HG03135 (cell line): ENCODE results near the gene FNBP1.

Source experiments
- ATAC-seq: cut with Tn5 transposase; IDR thresholded peaks from one replicate; pipeline ENCODE4 v1.9.1; 2021; ENCODE audit warnings: mild to moderate bottlenecking, moderate library complexity; ENCODE audit not compliant: unreplicated experiment

FNBP1 gene

DNA sequence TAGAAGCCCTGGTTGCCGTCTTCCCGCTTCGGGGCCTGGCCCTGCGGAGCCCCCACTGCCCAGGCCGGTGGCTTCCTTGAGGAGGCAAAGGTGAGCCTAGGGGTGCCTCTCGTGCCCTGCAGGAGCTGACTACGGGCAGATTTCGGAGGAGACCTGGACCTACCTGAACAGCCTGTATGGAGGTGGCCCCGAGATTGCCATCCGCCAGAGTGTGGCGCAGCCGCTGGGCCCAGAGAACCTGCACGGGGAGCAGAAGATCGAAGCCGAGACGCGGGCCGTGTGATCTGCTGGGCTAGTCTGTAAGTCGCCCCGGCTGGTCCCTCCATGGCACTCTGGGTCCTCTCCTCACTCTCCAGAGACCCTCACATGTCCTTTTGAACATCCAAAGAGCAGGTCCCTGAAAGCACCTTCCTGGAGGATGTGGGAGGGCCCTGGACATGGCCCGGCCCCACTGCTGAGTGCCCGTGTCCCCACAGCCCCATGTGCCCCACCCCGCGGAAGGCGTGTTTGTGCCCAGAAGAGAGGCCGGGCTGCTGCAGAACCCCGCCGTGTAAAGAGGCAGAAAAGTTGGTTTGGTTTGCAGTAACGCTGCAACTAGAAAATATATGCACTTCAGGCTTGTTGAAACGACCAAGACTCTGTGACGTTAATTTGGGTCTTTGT lies 162.9 kb downstream of the FNBP1 start:
- ATAC-seq, result no peak

DNA sequence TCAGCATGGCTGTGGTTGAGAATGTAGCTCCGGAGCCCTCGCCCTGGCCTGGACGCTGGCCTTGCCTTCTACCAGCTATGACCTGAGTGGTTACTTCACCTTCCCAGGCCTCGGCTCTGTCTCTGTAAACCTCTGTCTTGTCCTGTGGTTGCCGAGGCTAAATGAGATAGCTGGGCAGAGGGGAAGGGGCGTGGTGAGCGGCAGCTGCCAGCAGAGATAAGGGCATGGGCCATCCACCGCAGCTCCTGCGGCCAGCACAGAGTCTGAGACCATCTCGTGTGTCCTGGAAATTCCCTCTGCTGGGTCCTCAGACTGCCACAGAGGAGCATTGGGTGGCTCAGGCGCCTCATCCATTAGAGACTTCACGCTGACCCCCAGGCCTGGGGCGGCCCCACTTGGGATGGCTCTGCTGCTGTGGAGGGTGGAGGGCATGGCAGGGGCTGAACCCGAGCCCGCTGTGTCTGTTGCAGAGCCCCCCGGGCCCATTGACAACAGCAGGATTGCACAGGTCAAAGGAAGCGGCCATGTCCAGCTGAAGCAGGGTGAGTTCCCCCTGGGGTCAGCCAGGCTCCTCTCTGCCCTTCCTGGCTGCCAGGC lies 163.8 kb downstream of the FNBP1 start:
- no peak for ATAC-seq

DNA sequence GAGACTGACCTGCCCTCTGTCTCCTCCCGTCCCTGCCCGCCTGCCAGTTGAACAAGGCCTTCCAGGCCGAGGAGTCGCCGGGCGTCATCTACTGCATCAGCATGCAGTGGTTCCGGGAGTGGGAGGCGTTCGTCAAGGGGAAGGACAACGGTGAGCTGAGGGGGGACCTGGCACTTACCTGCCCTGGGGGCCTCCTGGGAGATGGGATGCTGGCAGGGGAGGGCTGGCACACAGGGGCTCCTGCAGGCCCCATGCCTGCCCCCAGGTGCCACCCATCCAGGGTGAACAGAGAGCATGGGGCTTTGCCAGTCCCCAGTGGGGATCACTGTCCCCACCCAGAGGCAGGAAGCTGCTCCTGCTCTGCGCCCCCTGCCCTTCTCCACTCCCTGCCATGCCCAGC lies 164.7 kb downstream of the FNBP1 start:
- no peak for ATAC-seq

DNA sequence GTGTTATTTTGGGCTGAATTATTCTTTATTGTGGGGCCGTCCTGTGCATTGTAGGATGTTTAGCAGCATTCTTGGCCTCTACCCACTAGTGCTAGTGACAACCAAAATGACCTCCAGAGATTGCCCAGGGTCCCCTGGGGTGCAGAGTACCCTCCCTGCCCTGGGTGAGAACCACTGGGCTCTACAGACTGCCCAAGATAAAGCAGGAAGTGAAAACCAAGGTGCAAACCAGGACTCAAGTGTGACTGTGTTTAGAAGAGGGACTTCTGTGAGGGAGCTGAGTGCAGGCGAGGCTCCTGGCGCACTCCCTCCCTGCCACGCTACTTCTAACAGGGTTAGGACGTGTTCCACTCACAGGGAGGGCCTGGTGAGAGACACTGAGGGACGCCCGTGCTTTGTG lies 166.2 kb downstream of the FNBP1 start:
- ATAC-seq, result no peak

DNA sequence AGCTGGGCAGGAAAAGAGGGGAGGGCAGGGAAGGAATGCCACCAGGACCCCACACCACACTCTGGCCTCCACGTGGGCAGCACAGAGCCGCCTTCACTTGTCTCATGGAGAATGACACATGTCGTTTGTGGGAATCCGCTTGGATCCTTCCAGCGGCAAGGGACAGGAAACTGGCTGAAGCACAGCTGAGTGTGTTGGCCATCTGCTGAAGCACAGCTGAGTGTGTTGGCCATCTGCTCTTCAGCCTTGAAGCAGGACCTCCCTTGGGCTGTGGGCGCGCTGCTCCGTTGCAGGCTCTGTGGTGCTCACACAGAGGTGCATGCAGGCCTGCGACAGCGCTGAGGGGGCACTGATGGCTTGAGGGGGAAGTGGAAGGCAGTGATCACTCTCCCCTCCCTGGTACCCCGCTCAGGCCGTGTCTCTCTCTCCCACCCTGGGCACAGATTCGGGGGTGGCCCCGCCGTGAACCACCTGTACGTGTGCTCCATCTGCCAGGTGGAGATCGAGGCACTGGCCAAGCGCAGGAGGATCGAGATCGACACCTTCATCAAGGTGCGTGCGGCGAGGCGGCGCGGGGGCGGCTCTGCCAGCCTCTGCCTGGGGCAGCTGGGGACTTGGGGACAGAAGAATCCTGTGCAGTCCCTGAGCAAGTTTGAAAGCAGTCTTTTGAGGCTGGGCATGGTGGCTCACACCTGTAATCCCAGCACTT lies 167.1 kb downstream of the FNBP1 start:
- ATAC-seq, result no peak

DNA sequence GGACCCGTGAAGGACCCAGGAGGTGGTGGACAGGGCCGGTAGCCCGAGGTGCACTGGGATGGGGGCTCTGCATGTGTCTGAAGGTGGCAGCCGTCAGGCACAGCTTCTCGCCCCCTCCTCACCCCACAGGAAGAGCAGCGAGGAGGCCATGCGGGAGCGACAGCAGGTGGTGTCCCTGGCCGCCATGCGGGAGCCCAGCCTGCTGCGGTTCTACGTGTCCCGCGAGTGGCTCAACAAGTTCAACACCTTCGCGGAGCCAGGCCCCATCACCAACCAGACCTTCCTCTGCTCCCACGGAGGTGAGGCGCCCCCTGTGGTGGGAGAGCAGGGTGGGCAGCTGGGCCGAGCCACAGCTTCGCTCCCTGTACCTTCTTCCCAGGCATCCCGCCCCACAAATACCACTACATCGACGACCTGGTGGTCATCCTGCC lies 167.8 kb downstream of the FNBP1 start:
- no peak for ATAC-seq

DNA sequence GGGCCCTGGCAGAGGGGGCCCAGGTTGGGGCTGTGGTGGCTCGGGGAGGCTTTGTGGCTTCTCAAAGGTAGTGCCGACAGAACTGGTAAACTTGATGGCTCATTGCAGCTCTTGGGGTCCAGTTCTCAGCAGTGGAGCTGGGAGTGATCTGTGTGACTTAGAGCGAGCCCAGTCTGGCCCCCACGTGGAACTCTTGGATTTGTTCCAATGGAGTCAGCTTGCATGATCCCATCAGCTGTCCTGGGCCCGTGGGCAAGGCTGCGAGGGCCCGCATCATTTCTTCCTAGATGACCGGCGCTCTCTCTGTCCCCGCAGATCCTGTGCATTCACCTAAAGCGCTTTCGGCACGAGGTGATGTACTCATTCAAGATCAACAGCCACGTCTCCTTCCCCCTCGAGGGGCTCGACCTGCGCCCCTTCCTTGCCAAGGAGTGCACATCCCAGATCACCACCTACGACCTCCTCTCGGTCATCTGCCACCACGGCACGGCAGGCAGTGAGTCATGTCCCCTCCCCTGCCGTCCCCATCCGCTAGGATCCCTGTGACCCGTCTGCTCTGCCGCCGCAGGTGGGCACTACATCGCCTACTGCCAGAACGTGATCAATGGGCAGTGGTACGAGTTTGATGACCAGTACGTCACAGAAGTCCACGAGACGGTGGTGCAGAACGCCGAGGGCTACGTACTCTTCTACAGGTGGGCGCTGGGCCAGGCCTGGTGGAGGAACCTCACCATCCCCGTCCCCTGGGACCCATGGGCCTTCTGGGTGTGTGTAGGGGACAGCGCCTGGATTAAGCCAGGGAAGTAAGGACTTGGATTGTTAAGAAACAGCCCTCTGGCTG lies 168.5 kb downstream of the FNBP1 start:
- no peak for ATAC-seq

DNA sequence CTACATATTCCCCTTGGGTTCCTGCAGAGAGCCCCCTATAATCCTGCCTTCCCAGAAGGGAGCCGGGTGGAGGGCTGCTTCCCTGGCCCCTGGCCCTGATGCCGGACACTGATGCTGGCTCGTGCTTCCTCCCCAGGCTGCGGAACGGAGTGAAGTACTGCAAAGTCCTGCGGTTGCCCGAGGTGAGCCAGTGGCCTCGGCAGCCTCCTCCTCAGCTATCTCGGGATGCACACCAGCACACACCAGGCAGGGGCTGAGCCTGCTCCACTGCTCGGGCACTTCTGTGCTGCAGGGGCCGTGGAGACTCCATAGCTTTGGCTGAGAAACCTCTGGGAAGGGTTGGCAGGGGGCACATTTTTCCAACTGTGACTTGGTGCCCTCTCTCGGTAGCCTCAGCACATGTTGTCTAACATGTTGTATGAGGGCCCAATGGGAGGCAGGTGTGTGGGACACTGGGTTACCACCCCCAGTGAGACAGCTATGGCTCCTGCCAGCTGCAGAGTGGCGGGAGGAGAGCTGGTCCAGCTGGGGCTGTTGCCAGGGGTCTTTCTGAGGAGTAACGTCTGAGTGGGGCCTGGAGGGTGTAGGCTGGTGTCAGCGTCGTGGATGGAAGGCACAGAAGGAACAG lies 169.3 kb downstream of the FNBP1 start:
- no peak for ATAC-seq

DNA sequence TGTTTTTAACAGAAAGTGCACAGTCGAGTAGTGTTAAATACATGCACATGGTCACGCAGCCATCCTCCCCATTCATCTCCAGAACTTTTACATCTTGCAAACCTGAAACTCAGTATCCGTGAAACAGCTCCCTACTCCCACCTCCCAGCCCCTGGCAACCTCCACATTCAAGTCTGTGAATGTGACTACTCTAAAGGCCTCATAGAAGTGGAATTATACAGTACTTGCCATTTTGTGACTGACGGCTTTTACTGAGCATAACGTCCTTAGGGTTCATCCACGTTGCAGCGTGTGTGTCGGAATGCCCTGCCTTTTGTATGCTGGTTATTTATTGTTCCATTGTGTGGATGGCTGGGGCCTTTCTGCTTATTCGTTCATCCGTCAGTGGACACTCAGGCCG lies 171.9 kb downstream of the FNBP1 start:
- ATAC-seq, result no peak

DNA sequence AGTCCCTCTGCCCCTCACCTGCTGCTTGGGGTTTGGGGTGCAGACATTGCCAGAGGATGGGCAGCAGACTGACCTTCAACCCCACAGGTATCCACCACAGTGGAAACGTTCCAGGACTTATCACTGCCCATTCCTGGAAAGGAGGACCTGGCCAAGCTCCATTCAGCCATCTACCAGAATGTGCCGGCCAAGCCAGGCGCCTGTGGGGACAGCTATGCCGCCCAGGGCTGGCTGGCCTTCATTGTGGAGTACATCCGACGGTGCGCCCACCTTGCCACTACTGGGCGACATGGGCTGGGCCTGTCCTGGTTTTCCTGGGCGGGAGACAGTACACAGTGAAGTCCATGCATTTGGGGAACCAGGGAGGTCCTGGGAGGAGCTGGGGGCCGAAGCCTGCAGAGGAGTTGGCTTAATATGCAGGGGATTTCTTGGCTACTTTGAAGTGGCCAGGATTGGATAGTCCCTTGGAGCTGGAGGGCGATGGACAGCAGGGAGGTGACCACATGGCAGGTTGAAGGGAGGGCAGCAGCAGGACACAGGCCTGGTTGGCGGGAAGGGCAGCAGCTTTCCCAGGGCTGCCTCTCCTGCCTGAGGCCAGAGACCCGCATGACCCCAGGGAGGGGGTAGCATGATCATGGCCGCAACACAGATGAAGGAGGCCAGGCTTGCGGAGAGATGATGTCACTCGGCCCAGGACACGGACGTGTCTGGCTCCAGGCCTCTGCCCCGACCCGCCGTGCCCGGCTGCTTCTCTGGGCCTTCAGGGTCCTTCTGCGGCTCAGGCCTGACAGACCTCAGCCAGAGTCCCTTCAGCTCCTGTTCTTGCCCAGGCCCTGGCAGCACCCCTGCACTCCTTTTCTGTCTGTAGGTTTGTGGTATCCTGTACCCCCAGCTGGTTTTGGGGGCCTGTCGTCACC lies 173.1 kb downstream of the FNBP1 start:
- ATAC-seq, result no peak

DNA sequence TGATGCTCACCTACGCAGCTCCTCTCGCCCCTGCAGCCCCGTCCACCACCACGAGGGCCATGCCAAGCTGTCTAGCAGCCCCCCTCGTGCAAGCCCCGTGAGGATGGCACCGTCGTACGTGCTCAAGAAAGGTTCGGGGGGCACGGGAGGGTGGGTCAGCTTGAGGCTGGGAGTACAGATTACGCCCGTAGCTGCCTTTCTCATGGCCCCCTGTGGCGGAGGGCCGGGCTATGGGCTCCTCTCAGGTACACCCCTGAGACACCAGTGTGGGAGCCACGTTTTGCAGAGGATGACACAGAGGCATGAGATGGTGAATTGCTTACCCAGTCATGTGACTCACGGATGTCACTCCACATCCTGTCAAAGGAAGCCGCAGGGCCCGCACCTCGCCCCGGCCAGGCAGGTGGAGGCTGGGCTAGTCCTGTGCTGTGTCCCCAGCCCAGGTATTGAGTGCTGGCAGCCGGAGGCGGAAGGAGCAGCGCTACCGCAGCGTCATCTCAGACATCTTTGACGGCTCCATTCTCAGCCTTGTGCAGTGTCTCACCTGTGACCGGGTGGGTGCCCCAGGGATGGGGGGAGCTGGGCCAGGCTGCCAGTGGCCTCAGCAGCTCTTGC lies 174.0 kb downstream of the FNBP1 start:
- ATAC-seq, result no peak

DNA sequence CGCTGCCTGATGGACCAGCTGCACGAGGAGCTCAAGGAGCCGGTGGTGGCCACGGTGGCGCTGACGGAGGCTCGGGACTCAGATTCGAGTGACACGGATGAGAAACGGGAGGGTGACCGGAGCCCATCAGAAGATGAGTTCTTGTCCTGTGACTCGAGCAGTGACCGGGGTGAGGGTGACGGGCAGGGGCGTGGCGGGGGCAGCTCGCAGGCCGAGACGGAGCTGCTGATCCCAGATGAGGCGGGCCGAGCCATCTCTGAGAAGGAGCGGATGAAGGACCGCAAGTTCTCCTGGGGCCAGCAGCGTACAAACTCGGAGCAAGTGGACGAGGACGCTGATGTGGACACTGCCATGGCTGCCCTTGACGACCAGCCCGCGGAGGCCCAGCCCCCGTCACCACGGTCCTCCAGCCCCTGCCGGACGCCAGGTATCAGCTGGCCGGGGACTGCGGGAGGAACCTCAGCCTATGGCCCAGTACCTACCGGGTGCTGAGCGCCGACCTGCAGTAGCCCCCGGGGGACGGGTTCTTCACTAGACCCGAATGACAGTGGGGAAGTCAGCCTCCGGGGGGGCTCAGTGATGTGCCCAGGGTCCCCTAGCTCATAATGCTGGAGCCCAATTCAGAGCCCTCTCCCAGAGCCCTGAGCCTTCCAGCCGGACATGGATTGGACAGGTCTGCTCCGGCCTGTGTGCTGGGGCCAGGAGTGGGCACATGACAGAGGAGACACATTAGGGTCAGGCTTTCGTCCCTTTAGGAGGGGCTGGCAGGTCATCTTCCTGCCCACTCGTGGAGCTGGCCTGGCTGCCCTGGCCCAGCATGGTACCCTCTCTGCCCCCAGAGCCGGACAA lies 174.7 kb downstream of the FNBP1 start:
- ATAC-seq, result no peak

DNA sequence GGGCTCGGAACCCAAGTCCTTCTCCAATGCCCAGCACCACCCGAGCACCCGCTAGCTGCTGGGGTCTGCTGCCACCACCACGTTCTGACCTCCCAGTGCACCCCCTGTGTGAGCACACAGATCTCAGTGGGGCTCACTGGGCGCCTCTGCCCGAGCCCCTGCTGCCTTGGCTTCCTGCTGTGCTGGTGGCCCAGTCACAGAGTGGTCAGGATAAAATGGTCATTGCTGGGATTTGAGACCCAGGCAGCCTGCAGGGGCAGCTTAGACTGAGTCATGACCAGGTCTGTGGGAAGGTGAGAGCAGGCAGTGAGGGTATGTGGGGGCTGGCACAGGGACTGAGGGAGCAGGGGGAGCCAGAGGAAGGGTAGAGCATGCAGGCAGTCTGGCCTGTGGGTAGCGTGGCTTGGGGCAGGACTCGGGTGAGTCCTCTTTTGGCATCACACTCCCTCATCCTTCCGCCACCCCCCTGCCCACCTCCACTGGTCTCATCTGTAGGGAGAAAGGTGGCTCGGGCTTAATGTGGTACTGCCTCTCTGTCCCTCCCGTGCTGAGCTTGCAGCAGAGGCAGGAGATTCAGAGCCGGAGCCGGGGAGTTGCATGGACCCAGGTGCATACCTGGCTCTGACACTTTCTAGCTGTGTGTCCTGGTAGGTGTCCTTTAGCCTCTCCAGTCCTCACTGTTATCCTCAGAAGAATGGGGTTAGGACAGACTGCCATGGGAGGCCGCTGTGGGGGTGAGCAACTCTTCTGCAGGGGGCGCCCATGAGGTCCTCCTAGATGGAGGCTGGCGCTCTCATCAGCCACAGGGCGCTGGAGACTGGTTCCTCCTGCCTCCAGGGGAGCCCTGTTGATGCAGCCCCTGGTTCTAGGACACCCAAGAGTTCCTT lies 175.6 kb downstream of the FNBP1 start:
- no peak for ATAC-seq

DNA sequence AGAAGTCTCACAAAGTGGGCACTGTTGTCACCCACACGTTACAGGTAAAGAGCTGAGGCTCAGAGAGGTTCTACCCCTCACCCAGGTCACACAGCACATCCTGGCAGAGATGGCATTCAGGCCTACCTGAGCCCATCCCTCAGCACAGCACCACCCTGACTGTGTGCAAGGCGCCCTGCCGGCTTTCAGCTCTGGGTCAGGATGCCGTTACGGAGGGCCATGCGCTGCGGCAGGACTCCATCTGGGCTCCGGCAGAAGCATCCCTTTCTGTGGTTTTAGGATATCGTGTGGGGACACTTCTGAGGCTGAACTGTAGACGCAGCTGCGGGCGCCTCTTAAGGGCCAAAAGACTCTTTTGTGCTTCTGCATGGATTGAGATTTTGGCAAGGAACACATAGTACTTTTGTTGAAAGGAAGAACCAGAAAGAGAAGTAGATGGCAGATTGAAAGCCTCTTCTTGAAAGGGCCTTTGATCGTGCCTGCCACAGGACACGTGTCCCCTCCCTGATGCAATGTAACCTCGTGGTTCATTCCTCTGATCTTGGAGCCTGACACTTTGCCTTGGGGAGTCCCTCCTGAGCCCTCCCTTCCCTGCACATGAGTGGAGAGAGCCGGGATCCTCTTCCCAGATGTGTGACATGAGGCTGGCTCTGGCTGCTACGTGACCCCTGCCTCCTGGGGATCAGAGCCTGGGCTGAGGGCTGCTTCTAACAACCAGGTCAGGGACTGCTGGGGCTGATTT lies 176.4 kb downstream of the FNBP1 start:
- no peak for ATAC-seq

DNA sequence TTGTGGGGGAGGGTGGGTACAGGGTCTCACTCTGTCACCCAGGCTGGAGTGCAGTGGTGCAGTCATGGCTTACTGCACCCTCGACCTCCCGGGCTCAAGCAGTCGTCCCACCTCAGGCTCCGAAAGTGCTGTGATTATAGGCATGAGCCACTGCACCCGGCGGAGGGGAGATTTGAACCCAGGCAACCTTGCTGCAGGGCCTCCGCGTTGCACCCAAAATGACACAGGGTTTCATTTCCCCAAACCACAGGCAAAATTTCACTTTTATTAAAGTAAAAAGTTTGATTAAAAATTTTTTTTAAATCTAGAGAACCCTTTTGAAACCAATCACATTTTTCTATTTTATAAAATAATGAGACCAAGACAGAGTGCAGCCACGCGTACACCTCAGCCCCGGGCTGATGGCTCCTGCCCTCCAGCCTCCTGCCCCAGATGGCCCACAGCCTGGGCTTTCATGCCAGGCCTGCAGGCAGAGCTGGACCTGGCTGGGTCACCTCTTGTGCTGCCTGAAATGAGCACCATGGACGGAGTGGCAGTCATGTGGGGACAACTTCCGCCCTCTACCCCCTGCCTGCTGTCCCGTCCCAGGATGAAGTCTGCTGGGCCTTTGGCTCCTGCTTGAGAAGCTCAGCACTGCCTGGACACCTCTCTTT lies 177.2 kb downstream of the FNBP1 start:
- no peak for ATAC-seq

DNA sequence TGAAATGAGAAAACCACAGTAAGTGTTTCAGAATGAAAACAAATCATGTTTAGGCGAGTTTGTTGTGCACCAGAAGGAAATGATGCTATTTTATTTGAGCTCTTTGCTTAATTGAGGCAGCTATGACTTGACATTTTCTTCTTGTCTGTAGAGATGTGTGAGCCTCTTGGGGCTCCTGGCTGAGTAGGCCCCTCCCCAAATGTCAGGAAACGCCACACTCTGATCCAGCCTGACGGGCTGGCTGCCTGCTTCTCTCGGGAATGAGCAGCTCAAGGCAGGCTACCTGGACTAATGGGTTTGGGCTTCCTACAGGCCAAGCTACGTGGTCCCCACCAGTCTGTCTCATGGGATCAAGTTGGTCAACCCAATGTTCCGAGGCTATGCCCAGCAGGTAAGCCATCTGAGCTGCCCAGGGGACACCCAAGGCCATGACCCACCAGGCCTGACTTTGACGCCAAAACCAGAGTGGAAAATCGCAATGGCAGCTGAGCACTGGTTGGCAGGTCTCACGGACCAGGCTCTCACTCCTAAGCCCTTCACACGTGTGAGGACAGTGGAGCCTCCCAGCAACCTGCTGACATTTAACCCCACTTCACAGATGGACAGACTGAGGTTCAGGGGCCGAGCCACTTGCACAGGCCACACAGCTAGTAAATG lies 177.9 kb downstream of the FNBP1 start:
- no peak for ATAC-seq
